T-helper 22 cell (primary cell): ENCODE results near the gene ADGRB3.
"Not testable (repeated sequence)": the region's sequence is repeated elsewhere in the genome, so short reads cannot be mapped to it uniquely, and the experiment has no call there.

Experiments used
- DNase-seq: peaks from one replicate; pipeline ENCODE4 v3.0.0-alpha.2; 2020; ENCODE audit warnings: low read depth

ADGRB3 gene

DNA sequence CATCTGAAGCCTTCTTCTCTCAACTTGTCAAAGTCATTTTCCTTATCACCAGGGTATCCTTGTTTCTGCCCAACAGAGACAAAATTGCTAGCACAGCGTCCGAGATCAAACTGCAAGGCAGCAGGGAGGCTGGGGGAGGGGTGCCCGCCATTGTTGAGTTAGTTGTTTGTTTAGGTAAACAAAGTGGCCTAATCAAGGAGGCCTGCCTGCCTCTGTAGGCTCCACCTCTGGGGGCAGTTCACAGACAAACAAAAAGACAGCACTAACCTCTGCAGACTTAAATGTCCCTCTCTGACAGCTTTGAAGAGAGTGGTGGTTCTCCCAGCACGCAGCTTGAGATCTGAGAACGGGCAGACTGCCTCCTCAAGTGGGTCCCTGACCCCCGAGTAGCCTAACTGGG is 155.0 kb downstream of the ADGRB3 start:
- DNase-seq, result not testable (repeated sequence)

DNA sequence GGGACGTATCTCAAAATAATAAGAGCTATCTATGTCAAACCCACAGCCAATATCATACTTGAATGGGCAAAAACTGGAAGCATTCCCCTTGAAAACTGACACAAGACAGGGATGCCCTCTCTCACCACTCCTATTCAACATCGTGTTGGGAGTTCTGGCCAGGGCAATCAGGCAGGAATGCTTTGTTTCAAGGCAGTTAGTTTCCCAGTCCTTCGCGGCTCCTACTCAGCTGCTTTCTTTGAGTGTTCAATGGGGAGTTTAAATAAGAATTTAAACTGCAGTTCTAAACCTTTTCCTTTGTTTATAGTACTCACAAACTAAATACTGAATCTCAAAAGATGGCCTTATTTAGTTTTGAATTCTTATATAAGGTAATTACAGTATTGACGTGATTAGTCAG is 179.9 kb downstream of the ADGRB3 start:
- DNase-seq, result not testable (repeated sequence)

DNA sequence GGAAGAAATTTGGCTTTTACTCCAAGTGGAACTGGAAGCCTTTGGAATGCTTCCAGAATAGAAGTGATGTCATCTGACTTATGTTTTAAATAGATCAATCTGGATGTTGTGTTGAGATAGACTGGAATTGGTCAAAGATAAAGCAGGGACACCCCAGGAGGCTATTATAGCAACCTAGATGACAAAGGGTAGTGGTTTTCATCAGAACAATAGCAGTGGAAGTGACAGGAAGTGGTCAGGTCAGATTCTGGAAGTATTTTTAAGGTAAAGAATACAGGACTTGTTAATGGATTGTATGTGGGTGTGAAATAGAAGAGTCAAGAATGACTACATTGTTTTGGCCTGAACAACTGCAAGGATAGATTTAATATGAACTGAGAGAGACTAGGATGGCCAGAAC is 191.4 kb downstream of the ADGRB3 start:
- no peak for DNase-seq

DNA sequence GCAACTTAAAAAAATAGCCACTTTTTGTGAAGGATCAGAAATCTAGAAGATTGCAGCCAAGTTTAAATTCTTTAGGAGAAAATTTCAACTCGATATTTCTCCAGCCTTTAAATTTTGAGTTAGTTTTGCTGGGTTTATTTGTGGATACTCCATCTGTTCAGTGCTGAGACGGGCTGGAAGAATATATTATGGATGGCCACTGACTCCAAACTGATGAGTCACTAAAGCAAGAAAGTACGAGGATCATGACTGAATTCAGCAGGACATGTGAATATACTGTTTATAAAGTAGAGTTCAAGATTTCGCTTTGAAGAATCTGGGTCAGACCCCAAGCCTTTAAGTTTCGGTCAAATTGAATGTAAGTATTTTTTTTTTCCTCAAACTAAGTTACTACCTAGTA is 199.5 kb downstream of the ADGRB3 start:
- no peak for DNase-seq

DNA sequence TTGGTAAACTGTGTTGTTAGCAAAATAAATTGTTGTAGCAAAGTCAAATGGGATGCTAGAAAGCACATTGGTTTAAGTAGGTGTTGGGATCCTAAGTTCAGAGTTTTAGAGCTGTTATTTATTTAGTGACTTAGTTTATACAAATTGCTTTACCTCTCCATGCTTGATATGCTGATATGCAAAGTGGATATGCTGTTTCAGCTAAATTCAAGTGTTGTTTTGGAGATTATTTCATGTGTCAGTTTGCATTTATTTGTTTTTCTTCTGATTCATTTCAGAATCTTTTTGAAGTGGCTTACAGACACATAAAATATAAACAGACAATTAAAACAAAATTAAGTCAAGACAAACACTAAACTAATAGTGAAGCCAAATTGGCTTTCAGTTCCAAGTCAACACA is 203.5 kb downstream of the ADGRB3 start:
- DNase-seq, result no peak

DNA sequence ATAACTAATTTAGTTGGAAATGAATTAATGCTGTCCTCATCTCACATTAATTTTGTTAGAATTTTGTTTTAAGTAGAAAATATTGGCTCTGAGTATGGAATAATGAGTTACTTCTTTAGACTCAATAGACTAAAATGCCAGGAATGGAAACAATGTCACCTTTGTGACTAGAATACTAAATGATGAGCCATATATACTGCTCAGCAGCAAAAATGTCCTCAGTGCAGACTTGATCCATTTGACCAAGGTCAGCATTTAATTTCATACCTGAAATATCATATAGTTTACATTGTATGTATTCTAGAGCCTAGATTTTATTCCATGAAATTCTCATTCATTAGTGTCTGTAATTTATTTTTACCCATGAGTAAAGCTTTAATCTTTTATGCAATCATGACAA is 217.7 kb downstream of the ADGRB3 start:
- no peak for DNase-seq

DNA sequence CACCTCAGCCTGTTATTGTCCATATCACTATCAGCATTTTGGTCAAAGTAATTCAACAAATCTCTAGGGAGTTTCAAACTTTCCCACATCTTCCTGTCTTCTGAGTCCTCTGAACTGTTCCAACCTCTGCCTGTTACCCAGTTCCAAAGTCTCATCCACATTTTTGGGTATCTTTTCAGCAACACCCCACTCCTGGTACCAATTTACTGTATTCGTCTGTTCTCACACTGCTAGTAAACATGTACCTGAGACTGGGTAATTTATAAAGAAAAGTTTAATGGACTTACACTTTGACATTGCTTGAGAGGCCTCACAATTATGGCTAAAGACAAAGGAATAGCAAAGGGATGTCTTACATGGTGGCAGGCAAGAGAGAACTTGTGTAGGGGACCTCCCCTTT is 224.2 kb downstream of the ADGRB3 start:
- DNase-seq, result no peak

DNA sequence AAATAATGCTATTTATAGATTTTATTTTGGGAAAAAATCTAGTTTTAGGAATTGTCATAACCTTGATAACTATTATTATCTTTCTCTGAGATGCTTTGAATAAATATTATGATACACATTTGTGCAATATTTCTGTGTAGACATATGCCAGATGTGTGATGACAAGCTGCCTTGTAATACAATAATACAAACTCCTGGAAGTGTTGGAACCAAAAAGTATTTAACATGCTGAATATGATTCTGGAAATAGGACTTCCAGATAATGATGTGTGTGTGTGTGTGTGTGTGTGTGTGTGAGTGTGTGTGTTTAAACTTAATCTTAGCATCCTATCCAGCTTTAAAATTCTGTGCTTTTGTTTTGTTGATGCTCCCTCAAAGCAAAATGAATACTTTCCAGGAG is 233.6 kb downstream of the ADGRB3 start:
- no peak for DNase-seq

DNA sequence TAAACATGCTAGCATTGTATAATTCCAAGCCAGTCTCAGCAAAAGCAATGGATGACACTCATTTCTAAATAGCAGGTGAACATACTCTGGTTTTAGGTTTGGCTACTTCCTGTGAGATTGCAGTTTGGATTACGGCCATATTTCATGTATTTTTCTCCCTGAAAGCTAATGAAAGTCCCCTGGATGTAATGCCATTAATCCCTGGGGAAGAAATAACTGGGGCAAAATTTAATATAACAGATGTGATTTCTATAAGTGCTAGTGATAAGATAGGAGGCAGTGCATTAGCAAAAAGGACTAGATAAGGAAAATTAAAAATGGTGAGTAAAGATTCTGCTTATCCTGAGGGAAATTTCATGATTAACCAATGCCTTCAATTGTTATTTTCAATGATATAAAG is 238.2 kb downstream of the ADGRB3 start:
- DNase-seq, result no peak

DNA sequence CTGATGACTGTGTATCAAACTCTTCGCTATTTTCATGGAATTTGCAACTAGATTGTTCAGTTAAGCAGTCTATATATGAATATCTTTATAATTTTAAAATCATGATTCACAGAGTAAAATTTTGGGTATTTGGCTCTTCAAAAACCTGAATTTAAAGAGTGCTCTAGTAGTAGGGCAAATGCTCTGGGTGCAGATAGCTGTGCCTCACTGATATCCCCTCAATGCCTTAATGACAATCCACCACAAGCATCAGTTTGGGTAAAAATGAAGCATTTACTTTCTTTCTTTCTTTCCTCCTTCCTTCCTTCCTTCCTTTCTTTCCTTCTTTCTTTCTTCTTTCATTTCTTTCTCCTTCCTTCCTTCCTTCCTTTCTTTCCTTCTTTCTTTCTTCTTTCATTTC is 239.7 kb downstream of the ADGRB3 start:
- DNase-seq, result no peak

DNA sequence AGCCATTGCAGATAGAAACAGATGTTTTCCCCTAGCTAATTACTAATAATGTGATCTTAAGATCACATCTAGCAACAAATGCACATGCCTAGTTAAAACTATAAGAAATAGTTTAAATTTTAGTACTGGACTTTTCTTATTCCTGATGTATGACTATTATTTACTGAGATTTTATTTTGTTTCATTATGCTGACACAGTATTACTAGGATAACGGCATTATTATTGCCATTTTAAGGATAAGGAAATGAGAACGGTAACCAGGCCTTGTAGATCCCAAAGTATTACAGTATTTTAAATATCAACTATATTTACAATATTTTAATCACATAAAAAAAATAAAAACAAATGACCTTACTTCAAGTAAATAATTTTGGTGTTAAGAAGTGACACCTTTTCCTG is 240.3 kb downstream of the ADGRB3 start:
- DNase-seq, result no peak

DNA sequence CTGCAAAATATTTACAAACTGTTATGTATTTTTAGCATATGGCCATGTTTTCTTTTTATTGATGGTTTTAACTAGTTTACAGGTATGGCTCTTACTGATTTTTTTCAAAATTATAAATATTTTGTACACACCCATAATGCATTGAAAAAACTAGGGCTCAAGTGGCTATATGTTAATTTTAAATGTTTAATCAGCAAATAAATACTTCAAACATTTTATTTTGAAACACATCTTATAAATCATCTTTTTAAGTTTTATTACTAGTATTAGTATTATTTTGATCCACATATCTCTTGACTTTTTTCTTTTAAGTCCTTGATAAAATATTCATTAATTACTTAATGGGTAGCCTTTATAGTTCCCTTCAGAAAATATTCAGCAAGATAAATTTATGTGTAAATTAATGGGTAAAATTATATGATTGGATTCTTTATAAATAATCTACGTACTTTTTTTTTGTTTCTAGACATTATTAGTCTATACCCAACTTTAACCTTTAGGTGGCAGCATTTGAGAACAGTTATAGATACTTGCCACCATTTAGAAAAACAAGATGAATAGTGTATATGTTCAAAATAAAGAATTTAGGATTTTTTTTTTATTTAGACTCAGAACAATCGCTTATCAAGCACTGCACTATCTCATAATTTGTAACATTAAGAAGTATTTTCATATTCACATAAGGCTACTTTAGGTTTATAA is 241.9 kb downstream of the ADGRB3 start:
- DNase-seq, result no peak

DNA sequence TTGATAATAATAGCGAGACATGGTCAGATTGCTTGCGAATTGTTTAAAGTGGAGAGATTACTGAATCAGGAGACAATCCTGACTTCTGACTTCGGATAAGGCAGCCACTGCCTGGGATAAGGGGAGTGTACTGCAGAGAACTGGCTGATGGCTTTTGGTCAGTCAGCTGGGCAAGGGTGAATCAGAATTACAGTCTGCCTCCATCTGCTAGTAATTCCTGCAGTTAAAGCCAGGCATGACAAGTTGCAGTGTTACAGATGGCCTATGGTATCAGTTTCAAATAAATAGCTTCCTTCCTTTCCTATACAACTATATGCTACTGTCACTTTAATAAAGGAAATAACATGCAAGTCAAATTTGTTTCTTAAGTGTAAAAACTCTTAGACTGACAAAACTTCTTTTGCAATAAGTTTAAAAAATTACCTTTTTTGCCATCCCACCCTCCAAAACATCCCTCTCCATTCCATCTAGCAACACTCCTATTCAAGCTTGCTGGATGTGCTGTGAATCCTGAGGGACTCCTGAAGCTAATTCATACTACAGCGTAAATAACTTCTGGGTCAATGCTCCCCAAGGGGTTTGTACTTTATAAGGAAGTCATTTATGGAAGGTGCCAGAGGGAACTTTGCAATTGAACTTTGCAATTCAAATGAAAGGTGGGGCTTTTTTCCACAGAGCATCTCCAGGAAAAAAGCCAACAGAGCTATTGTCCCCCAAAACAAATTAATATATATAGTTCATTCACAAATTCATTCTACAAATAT is 245.2 kb downstream of the ADGRB3 start:
- no peak for DNase-seq

DNA sequence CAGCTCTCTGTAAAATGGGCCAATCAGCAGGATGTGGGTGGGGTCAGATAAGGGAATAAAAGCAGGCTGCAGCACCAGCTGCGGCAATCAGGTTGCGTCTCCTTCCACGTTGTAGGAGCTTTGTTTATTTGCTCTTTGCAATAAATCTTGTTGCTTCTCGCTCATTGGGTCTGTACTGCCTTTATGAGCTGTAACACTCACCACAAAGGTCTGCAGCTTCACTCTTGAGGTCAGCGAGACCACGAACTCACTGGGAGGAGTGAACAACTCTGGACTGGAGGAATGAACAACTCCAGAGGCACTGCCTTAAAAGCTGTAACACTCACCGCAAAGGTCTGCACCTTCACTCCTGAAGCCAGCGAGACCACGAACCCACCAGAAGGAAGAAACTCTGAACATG is 248.2 kb downstream of the ADGRB3 start:
- not testable (repeated sequence) for DNase-seq

DNA sequence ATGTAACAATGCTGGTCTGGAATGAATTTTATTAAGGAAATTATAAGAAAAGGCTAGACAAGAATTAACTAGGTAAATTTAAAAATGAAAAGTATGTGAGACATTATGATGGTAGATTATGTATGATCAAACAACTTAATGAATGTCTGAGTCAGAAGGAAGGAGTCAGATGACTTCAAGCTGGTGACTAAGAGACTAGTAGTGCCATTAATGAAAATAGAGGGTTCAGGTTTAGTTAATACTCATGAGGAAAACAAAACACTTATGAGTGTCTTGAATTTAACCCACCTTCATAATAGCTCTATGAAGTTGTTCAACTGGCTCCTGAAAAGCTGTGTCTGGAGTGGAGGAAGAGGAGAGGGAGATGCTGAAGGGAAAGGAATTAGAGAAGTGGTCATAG is 256.3 kb downstream of the ADGRB3 start:
- DNase-seq, result no peak

DNA sequence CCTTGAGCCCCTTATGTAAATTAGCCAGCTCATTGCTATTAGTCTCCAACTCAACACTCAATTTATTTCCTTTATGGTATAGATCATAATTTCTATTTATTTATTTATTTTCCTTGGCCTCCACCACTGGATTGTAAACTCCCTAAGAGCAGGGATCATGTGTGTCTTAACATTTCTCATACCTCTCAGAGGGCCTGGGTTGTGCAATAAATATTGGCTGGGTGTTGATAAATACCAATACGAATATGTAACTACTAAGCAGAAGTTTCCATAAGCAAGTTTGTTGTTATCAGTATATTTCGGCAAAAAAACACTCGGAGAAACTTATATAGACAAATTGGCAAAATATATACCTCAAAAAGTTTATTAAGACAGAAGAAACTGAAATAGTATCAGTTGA is 257.4 kb downstream of the ADGRB3 start:
- DNase-seq, result no peak

DNA sequence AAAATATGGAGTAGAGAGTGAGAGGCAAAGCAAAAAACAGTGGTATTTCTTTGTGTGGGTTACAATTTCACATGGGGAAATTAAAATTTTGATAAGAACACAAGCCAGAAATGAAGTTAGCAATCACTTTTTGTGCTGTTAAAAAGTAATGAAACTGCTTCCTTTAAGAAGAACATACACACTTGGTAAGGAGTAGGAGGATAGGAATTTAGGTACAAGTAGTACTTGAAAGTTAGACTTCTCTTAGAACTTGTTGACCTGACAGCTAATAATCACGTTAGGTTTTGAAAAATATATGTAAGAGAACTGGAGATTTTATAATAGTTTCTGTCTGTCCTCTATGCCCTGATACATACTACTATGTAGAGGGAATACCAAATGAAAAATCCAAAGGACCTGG is 260.8 kb downstream of the ADGRB3 start:
- DNase-seq, result no peak

DNA sequence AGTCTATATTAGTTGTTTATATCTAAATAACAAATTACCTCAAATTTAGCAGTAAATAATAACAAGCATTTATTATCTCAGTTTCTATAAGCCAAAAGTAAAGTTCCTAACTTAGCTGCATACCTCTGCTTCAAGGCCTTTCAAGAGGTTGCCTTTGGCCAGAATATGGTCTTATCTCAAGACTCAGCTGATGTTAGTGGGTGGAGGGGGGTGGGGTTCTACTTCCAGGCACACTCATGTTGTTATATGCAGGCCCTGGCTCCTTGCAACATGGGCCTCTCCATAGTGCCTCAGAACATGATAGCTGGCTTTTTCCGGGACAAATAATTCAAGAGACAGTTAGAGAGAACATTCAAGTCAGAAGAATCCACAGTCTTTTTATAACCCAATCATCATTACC is 266.0 kb downstream of the ADGRB3 start:
- DNase-seq, result no peak

DNA sequence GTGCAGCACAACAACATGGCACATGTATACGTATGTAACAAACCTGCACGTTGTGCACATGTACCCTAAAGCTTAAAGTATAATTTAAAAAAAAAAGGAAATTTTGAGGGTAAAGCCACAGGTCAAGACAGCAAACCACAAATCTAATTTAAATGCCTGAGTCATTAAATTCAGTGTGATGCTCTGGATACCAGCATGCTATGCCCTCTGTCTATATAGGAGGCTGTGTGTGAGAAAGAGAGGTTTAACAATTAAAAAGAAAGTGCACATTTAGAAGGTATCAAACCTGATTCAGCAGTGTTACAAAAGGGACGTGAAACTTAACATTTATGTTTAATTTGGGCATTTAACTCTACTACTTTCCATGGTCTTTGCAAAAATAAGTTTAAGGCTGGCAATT is 276.3 kb downstream of the ADGRB3 start:
- no peak for DNase-seq

DNA sequence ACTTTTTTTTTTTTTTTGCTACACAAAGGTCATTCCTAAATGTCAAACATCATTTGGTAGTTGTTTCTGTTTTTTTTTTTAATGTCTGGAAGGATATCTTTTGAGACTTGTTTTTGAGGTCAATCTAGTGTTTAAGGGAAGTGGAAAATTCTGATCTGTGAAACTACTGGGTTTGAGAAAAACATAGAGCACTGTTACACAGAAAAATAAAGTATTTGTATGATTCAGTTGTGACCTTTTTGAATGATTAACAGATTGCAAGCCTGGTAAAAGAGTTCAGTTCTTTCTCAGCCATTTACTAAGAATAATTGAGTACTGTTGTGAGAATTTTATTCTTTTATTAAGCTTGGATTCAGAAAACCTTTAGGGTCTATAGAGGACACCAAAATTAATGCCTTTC is 276.7 kb downstream of the ADGRB3 start:
- DNase-seq, result no peak

DNA sequence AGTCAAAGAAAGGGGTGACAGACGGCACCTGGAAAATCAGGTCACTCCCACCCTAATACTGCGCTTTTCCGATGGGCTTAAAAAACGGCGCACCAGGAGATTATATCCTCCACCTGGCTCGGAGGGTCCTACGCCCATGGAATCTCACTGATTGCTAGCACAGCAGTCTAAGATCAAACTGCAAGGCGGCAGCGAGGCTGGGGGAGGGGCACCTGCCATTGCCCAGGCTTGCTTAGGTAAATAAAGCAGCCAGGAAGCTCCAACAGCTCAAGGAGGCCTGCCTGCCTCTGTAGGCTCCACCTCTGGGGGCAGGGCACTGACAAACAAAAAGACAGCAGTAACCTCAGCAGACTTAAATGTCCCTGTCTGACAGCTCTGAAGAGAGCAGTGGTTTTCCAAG is 277.7 kb downstream of the ADGRB3 start:
- DNase-seq, result not testable (repeated sequence)

DNA sequence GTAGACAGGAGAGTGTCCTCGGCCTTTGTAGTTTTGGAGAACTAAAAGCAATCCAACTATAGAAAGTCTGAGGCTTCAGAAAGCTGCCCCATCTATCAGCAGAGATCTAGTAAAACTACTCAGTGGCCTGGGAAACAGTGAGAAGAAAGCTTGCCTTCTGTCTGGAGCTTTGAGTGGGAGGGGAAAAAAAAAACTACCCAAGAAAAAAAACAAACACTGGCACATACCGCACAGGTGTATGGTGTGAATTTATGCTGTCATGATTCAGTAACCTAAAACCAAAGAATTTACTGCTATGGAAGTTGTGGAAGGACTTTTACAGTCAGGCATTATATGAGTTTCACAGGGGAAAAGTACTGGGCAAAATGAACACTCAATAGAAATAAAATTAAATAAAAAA is 280.5 kb downstream of the ADGRB3 start:
- DNase-seq, result no peak

DNA sequence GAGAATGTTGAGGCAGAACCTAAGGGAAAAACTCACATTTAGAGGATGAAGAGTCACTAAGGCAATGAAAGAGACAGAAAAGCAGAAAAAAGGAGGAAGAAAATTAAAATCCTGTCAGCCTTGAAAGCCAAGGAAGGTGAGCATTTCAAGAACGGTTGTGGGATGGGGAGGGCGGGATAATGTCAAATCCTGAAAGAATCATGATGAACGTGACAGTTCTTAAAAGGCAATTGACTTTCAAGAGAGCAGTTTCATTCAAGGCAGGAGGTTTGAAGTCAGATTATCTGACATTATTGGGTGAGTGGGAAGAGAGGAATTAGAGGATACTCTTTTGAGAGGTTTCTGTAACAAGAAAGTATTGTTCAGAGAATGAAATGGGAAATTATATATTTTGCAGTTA is 284.5 kb downstream of the ADGRB3 start:
- DNase-seq, result no peak

DNA sequence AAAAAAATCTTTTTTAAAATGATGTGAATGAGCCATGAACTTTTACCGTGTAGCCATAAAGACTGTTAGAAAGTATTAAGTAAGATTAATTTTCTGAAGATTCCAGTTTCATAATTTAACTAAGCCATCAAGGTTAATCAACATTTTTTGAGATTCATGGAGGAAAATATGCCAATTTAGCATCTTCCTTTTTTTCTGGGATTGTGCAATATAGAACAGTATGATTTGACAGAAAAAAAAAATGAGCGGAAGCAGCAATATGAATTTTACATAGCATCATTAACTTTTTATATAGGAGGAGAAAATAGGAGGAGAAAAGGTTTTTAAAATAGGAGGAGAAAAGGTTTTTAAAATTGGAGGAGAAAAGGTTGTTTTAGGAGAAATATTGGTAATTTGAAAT is 306.3 kb downstream of the ADGRB3 start:
- DNase-seq, result no peak
